ENCODE results near the gene THBS3.
"Not testable (repeated sequence)": the region's sequence is repeated elsewhere in the genome, so short reads cannot be mapped to it uniquely, and the experiment has no call there.

Gene THBS3

GRCh38 chr1:155207806-155208540 lies at the start of gene THBS3:
THBS3 (minus strand) TSS chr1:155207897; CDS start chr1:155207876, 21 bp downstream.
- no peak for DNase-seq (ENCODE audit: low spot score)

GRCh38 chr1:155256058-155256852 lies 48.6 kb upstream of the THBS3 start:
- DNase-seq (ENCODE audit: low spot score): no peak

GRCh38 chr1:155255243-155256007 lies 47.7 kb upstream of the THBS3 start, which contains the start of gene ENTREP3:
ENTREP3 (minus strand) TSS chr1:155255483; CDS start chr1:155254877, 606 bp downstream.
- peak; percentile 81 for DNase-seq (ENCODE audit: low spot score)

- DNase-seq (ENCODE audit: low spot score): no peak
These were observed 47.1 kb upstream of the THBS3 start for GRCh38 chr1:155254714-155255242.

- DNase-seq (ENCODE audit: low spot score): no peak
These were observed 46.6 kb upstream of the THBS3 start for GRCh38 chr1:155254228-155254713.

GRCh38 chr1:155253797-155254196 lies 46.1 kb upstream of the THBS3 start:
- DNase-seq (ENCODE audit: low spot score): no peak

- DNase-seq (ENCODE audit: low spot score): no peak
These were observed 45.5 kb upstream of the THBS3 start for GRCh38 chr1:155253208-155253607.

GRCh38 chr1:155251566-155251965 lies 43.9 kb upstream of the THBS3 start:
- DNase-seq (ENCODE audit: low spot score): no peak

GRCh38 chr1:155250633-155251449 lies 43.1 kb upstream of the THBS3 start:
- DNase-seq (ENCODE audit: low spot score): peak; percentile 97

GRCh38 chr1:155250246-155250632 lies 42.5 kb upstream of the THBS3 start:
- no peak for DNase-seq (ENCODE audit: low spot score)

- no peak for DNase-seq (ENCODE audit: low spot score)
These were observed 40.2 kb upstream of the THBS3 start for GRCh38 chr1:155247667-155248553.

GRCh38 chr1:155246796-155247195 lies 39.1 kb upstream of the THBS3 start:
- not testable (repeated sequence) for DNase-seq (ENCODE audit: low spot score)

GRCh38 chr1:155245163-155245524 lies 37.4 kb upstream of the THBS3 start:
- DNase-seq (ENCODE audit: low spot score): no peak

- peak; percentile 99 for DNase-seq (ENCODE audit: low spot score)
These were observed 36.9 kb upstream of the THBS3 start for GRCh38 chr1:155244368-155245162.

- no peak for DNase-seq (ENCODE audit: low spot score)
These were observed 35.2 kb upstream of the THBS3 start for GRCh38 chr1:155242805-155243358.

- DNase-seq (ENCODE audit: low spot score): peak; percentile 22
These were observed 34.2 kb upstream of the THBS3 start for GRCh38 chr1:155241841-155242264.

GRCh38 chr1:155241069-155241679 lies 33.5 kb upstream of the THBS3 start:
- peak; percentile 86 for DNase-seq (ENCODE audit: low spot score)

GRCh38 chr1:155236451-155236850 lies 28.8 kb upstream of the THBS3 start:
- no peak for DNase-seq (ENCODE audit: low spot score)

Data from activated CD4-positive, alpha-beta T cell treated with anti-CD3 and anti-CD28 coated beads, Interleukin-2, Interleukin-4, amounts not matched to agents 100 ng/mL and 50 ng/mL, durations not matched to agents 16 hours and 8 hours (primary cell).